ENCODE measurements around the gene SLC24A5.

Gene SLC24A5

DNA sequence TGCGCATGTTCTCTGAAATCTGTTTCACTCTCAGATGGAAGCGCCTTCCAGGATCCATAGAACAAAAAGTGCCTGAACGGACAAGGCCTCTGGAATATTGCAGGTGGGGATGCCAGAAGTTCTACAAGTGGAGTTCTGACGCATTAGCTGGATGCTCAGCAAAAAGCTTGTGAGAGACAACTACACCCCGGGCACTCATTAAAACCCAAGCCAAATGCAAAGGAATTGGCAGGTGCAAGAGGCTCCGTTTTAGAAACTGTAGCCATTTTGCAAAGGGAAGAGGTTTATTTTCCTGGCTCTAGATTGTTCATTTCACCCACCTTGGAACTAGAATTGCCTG lies 35.2 kb upstream of the SLC24A5 start:
- TF ChIP-seq, protein P1, sequence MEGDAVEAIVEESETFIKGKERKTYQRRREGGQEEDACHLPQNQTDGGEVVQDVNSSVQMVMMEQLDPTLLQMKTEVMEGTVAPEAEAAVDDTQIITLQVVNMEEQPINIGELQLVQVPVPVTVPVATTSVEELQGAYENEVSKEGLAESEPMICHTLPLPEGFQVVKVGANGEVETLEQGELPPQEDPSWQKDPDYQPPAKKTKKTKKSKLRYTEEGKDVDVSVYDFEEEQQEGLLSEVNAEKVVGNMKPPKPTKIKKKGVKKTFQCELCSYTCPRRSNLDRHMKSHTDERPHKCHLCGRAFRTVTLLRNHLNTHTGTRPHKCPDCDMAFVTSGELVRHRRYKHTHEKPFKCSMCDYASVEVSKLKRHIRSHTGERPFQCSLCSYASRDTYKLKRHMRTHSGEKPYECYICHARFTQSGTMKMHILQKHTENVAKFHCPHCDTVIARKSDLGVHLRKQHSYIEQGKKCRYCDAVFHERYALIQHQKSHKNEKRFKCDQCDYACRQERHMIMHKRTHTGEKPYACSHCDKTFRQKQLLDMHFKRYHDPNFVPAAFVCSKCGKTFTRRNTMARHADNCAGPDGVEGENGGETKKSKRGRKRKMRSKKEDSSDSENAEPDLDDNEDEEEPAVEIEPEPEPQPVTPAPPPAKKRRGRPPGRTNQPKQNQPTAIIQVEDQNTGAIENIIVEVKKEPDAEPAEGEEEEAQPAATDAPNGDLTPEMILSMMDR (IDR thresholded peaks at IDR 0.05; ENCODE audit: low read length): no peak
- TF ChIP-seq EZH2 (optimal IDR thresholded peaks at IDR 0.05; ENCODE audit: low read depth, low read length) (no peak), EZH2phosphoT487 (IDR thresholded peaks at IDR 0.05; ENCODE audit: low read length) (no peak)

GRCh38 chr15:48086133-48086532 lies 34.7 kb upstream of the SLC24A5 start:
- Histone ChIP-seq H3K27me3 (replicated peaks; ENCODE audit: insufficient read depth, low read length) (no peaks in the 10 kb centered on the region), H3K4me3 (ENCODE audit: low read length) (no peak overlapping the region)
- TF ChIP-seq EZH2 (optimal IDR thresholded peaks at IDR 0.05; ENCODE audit: low read depth, low read length) (no peak), EZH2phosphoT487 (IDR thresholded peaks at IDR 0.05; ENCODE audit: low read length) (no peak)
- TF ChIP-seq, protein P1 (IDR thresholded peaks at IDR 0.05; ENCODE audit: low read length): no peak

More for the DNA sequence above, 35.2 kb upstream of the SLC24A5 start:
- Histone ChIP-seq H3K4me3 (ENCODE audit: low read length) (no peak overlapping the region), H3F3A (ENCODE audit: insufficient read depth, low read length) (no peaks in the 10 kb centered on the region), H3K9ac (ENCODE audit: low read length) (no peak overlapping the region), H3K4me1 (ENCODE audit: low read length) (no peaks in the 10 kb centered on the region), H3K79me2 (ENCODE audit: low read length) (no peaks in the 10 kb centered on the region), H3K9me2 (replicated peaks; ENCODE audit: insufficient read depth, low read length) (no peaks in the 10 kb centered on the region), H3K27ac (ENCODE audit: low read length) (no peak overlapping the region), H3K36me3 (replicated peaks; ENCODE audit: insufficient read depth, low read length) (no peaks in the 10 kb centered on the region), H4K20me1 (ENCODE audit: insufficient read depth, low read length) (no peaks in the 10 kb centered on the region), H3K4me2 (ENCODE audit: low read depth, low read length) (no peak overlapping the region), H3K9me3 (replicated peaks; ENCODE audit: insufficient read depth, low read length) (no peaks in the 10 kb centered on the region), H3K27me3 (replicated peaks; ENCODE audit: insufficient read depth, low read length) (no peaks in the 10 kb centered on the region), H2AFZ (ENCODE audit: low read length) (no peak overlapping the region)
- no peak for DNase-seq

DNA sequence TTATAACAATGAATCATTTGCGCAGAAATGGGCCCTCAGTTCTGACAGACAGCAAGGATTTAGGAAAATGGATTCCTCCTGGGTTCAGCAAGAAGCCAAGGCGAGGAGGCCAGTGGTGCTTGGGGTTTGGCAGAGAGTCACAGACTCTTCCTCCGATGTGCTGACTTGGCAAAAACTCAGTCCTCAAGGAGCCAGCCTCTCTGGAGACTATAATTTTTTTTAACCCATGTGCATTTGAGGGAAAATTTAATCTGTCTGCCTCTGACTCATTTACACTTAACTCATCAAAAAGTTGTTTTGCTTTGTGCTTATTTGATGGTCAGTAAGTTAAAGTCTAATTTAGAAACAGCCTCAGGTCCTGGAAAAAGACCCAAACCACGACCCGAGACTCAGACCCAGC lies 34.2 kb upstream of the SLC24A5 start:
- H3K9me3 ChIP-seq (replicated peaks; ENCODE audit: insufficient read depth, low read length): no peaks in the 10 kb centered on the region
- no peaks in the 10 kb centered on the region for H3F3A ChIP-seq (ENCODE audit: insufficient read depth, low read length)
- no peaks in the 10 kb centered on the region for H3K4me1 ChIP-seq (ENCODE audit: low read length)
- H3K9ac ChIP-seq (ENCODE audit: low read length): no peak overlapping the region
- H3K27me3 ChIP-seq (replicated peaks; ENCODE audit: insufficient read depth, low read length): no peaks in the 10 kb centered on the region
- no peaks in the 10 kb centered on the region for H3K9me2 ChIP-seq (replicated peaks; ENCODE audit: insufficient read depth, low read length)
- H3K4me3 ChIP-seq (ENCODE audit: low read length): no peak overlapping the region
- no peak overlapping the region for H2AFZ ChIP-seq (ENCODE audit: low read length)
- TF ChIP-seq EZH2 (optimal IDR thresholded peaks at IDR 0.05; ENCODE audit: low read depth, low read length) (no peak), EZH2phosphoT487 (IDR thresholded peaks at IDR 0.05; ENCODE audit: low read length) (no peak)
- TF ChIP-seq, protein P1 (IDR thresholded peaks at IDR 0.05; ENCODE audit: low read length): no peak
- no peak for DNase-seq
- H3K27ac ChIP-seq (ENCODE audit: low read length): no peak overlapping the region
- H3K36me3 ChIP-seq (replicated peaks; ENCODE audit: insufficient read depth, low read length): no peaks in the 10 kb centered on the region
- no peaks in the 10 kb centered on the region for H4K20me1 ChIP-seq (ENCODE audit: insufficient read depth, low read length)
- no peak overlapping the region for H3K4me2 ChIP-seq (ENCODE audit: low read depth, low read length)
- no peaks in the 10 kb centered on the region for H3K79me2 ChIP-seq (ENCODE audit: low read length)

More at GRCh38 chr15:48086133-48086532, 34.7 kb upstream of the SLC24A5 start:
- Histone ChIP-seq H3K4me2 (ENCODE audit: low read depth, low read length) (no peak overlapping the region), H3K27ac (ENCODE audit: low read length) (no peak overlapping the region), H3K9ac (ENCODE audit: low read length) (no peak overlapping the region), H3K79me2 (ENCODE audit: low read length) (no peaks in the 10 kb centered on the region), H3K9me2 (replicated peaks; ENCODE audit: insufficient read depth, low read length) (no peaks in the 10 kb centered on the region), H2AFZ (ENCODE audit: low read length) (no peak overlapping the region), H4K20me1 (ENCODE audit: insufficient read depth, low read length) (no peaks in the 10 kb centered on the region), H3F3A (ENCODE audit: insufficient read depth, low read length) (no peaks in the 10 kb centered on the region), H3K36me3 (replicated peaks; ENCODE audit: insufficient read depth, low read length) (no peaks in the 10 kb centered on the region), H3K9me3 (replicated peaks; ENCODE audit: insufficient read depth, low read length) (no peaks in the 10 kb centered on the region), H3K4me1 (ENCODE audit: low read length) (no peaks in the 10 kb centered on the region)
- no peak for DNase-seq
